Right atrium auricular region (tissue), 2 donors: ENCODE measurements around the gene CNDP1. TPM values are rescaled to one million over a fixed set of nuclear protein-coding genes. Genes with fewer than 3 reads are reported as not detected.
"Not testable (repeated sequence)": the region's sequence is repeated elsewhere in the genome, so short reads cannot be mapped to it uniquely, and the experiment has no call there.

ENCODE experiments used
- DNase-seq: peaks from one replicate; pipeline ENCODE4 v3.0.0-alpha.2; 2019; ENCODE audit warnings: low spot score
- H3K27ac ChIP-seq, 2 donors: fragments of 200-600 bp; sonication (generic); 1 replicate in 1 of 2; 2 replicates in 1 of 2; pipeline ENCODE4 v1.5.1; 2016 to 2019
- H3K27me3 ChIP-seq, 2 donors: fragments of 200-600 bp; sonication (generic); one replicate each; pipeline versions ENCODE4 v1.5.1 to v1.6.0; 2017 to 2019
- H3K36me3 ChIP-seq: fragments of 200-600 bp; sonication (generic); one replicate; pipeline ENCODE4 v1.5.1; 2016
- H3K4me1 ChIP-seq, 2 donors: fragments of 200-600 bp; sonication (generic); one replicate each; pipeline versions ENCODE4 v1.5.1 to v1.6.0; 2017 to 2019
- H3K4me3 ChIP-seq, 2 donors: fragments of 200-600 bp; sonication (generic); 1 replicate in 1 of 2; 2 replicates in 1 of 2; pipeline ENCODE4 v1.5.1; 2017 to 2019; ENCODE audit warnings: mild to moderate bottlenecking in 1 of 2, moderate library complexity in 1 of 2
- H3K9me3 ChIP-seq, 2 donors: fragments of 200-600 bp; sonication (generic); one replicate each; pipeline ENCODE4 v1.5.1; 2019
- CTCF ChIP-seq, 2 donors: fragments of 200-600 bp; sonication (generic); IDR thresholded peaks; one replicate each; pipeline ENCODE4 v1.5.1; 2019; ENCODE audit warnings: antibody characterized with exemption in 2 of 2
- total RNA-seq, 2 donors: library from RNA; depleted of rRNA; stranded (reverse); fragments of >200 nt; gene quantifications; one replicate each; pipeline ENCODE4 v1.1.0, GENCODE V29; 2016

CNDP1 gene
- total RNA-seq, 2 donors from 2014 or later = not detected

- TF ChIP-seq CTCF (IDR thresholded peaks at IDR 0.05) = no peak
- Histone ChIP-seq H3K27ac (no peak overlapping the region), H3K9me3 (no peaks in the 10 kb centered on the region), H3K36me3 (no peaks in the 10 kb centered on the region), H3K4me3 (no peak overlapping the region), H3K27me3 (no peaks in the 10 kb centered on the region), H3K4me1 (no peaks in the 10 kb centered on the region)
- DNase-seq = no peak
These were observed 27.9 kb downstream of the CNDP1 start for GRCh38 chr18:74562131-74562730.

- no peak for TF ChIP-seq CTCF (IDR thresholded peaks at IDR 0.05)
- no peaks in the 10 kb centered on the region for H3K9me3 ChIP-seq
- H3K27me3 ChIP-seq = no peaks in the 10 kb centered on the region
- no peaks in the 10 kb centered on the region for H3K36me3 ChIP-seq
- H3K27ac ChIP-seq = no peak overlapping the region
- H3K4me3 ChIP-seq = no peak overlapping the region
- no peak for DNase-seq
- no peaks in the 10 kb centered on the region for H3K4me1 ChIP-seq
These were observed 28.5 kb downstream of the CNDP1 start for GRCh38 chr18:74562775-74563174.

- no peaks in the 10 kb centered on the region for H3K27me3 ChIP-seq
- no peaks in the 10 kb centered on the region for H3K36me3 ChIP-seq
- H3K4me3 ChIP-seq = no peak overlapping the region
- no peaks in the 10 kb centered on the region for H3K9me3 ChIP-seq
- H3K4me1 ChIP-seq = no peaks in the 10 kb centered on the region
- TF ChIP-seq CTCF (IDR thresholded peaks at IDR 0.05) = no peak
- no peak for DNase-seq
- H3K27ac ChIP-seq = no peak overlapping the region
These were observed 29.7 kb downstream of the CNDP1 start for GRCh38 chr18:74563999-74564398.

GRCh38 chr18:74565164-74565563, 30.9 kb downstream of the CNDP1 start:
- H3K27me3 ChIP-seq, H3K4me1 ChIP-seq, H3K9me3 ChIP-seq, H3K27ac ChIP-seq, H3K36me3 ChIP-seq, DNase-seq, H3K4me3 ChIP-seq: not testable (repeated sequence)

GRCh38 chr18:74565993-74566392, 31.7 kb downstream of the CNDP1 start:
- H3K4me1 ChIP-seq, H3K4me3 ChIP-seq, H3K36me3 ChIP-seq, H3K9me3 ChIP-seq, DNase-seq, H3K27me3 ChIP-seq, H3K27ac ChIP-seq: not testable (repeated sequence)

- peaks cover 0 to 14% of the 10 kb centered on the region in 2 donors for H3K4me1 ChIP-seq
These were observed 33.5 kb downstream of the CNDP1 start for GRCh38 chr18:74567822-74568221.

More at GRCh38 chr18:74567822-74568221, 33.5 kb downstream of the CNDP1 start:
- TF ChIP-seq CTCF (IDR thresholded peaks at IDR 0.05) = no peak
- H3K27me3 ChIP-seq = no peaks in the 10 kb centered on the region
- no peak overlapping the region for H3K27ac ChIP-seq
- H3K4me3 ChIP-seq = no peak overlapping the region
- H3K9me3 ChIP-seq = no peaks in the 10 kb centered on the region
- DNase-seq = no peak
- H3K36me3 ChIP-seq = no peaks in the 10 kb centered on the region
